Measurements from ENCODE around the gene SLC12A2. TPM values are rescaled to one million over a fixed set of nuclear protein-coding genes. Genes with fewer than 3 reads are reported as not detected.

The SLC12A2 gene
- total and polyA plus RNA-seq, 9 of the 15 experiments (the other 6 are each of a cell fraction or from before 2014, with no cell fraction given): 5.1 to 20.3 (median 12.6) TPM

DNA sequence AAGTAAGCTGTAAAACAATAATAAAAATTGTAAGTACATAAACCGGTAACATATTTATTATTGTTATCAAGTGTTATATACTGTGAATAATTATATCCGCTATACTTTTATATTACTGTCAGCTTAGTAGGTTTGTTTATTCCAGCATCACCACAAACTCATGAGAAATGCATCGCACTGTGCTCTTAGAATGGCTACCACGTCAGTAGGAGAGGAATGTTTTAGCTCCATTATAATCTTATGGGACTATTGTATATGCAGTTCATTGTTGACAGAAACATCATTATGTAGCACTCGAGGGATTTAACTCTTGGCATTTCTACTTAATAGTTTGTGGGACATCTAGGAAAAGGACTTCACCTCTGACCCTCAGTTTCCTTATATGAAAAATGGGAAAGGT lies 16.4 kb downstream of the SLC12A2 start (continued):
- TF ChIP-seq, protein P1, sequence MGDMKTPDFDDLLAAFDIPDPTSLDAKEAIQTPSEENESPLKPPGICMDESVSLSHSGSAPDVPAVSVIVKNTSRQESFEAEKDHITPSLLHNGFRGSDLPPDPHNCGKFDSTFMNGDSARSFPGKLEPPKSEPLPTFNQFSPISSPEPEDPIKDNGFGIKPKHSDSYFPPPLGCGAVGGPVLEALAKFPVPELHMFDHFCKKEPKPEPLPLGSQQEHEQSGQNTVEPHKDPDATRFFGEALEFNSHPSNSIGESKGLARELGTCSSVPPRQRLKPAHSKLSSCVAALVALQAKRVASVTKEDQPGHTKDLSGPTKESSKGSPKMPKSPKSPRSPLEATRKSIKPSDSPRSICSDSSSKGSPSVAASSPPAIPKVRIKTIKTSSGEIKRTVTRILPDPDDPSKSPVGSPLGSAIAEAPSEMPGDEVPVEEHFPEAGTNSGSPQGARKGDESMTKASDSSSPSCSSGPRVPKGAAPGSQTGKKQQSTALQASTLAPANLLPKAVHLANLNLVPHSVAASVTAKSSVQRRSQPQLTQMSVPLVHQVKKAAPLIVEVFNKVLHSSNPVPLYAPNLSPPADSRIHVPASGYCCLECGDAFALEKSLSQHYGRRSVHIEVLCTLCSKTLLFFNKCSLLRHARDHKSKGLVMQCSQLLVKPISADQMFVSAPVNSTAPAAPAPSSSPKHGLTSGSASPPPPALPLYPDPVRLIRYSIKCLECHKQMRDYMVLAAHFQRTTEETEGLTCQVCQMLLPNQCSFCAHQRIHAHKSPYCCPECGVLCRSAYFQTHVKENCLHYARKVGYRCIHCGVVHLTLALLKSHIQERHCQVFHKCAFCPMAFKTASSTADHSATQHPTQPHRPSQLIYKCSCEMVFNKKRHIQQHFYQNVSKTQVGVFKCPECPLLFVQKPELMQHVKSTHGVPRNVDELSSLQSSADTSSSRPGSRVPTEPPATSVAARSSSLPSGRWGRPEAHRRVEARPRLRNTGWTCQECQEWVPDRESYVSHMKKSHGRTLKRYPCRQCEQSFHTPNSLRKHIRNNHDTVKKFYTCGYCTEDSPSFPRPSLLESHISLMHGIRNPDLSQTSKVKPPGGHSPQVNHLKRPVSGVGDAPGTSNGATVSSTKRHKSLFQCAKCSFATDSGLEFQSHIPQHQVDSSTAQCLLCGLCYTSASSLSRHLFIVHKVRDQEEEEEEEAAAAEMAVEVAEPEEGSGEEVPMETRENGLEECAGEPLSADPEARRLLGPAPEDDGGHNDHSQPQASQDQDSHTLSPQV (IDR thresholded peaks at IDR 0.05): no peak
- TF ChIP-seq ZNF586 (CRISPR knock-in tag; conservative IDR thresholded peaks at IDR 0.05): no peak
- TF ChIP-seq CBX8 (IDR thresholded peaks at IDR 0.05; ENCODE audit: borderline replicate concordance, extremely low read depth, low read depth, low read length, poor library complexity, severe bottlenecking): no peak
- no peak for TF ChIP-seq RFX5 (IDR thresholded peaks at IDR 0.05; ENCODE audit: low read depth, low read length)
- no peak for TF ChIP-seq SNRNP70 (optimal IDR thresholded peaks at IDR 0.05; ENCODE audit: low read depth, low read length)
- TF ChIP-seq TFAM (CRISPR knock-in tag; conservative IDR thresholded peaks at IDR 0.05): no peak
- TF ChIP-seq, protein P2, sequence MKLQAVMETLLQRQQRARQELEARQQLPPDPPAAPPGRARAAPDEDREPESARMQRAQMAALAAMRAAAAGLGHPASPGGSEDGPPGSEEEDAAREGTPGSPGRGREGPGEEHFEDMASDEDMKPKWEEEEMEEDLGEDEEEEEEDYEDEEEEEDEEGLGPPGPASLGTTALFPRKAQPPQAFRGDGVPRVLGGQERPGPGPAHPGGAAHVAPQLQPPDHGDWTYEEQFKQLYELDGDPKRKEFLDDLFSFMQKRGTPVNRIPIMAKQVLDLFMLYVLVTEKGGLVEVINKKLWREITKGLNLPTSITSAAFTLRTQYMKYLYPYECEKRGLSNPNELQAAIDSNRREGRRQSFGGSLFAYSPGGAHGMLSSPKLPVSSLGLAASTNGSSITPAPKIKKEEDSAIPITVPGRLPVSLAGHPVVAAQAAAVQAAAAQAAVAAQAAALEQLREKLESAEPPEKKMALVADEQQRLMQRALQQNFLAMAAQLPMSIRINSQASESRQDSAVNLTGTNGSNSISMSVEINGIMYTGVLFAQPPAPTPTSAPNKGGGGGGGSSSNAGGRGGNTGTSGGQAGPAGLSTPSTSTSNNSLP (IDR thresholded peaks at IDR 0.05; ENCODE audit: borderline replicate concordance, low read depth, low read length): no peak
- TF ChIP-seq, protein P3, sequence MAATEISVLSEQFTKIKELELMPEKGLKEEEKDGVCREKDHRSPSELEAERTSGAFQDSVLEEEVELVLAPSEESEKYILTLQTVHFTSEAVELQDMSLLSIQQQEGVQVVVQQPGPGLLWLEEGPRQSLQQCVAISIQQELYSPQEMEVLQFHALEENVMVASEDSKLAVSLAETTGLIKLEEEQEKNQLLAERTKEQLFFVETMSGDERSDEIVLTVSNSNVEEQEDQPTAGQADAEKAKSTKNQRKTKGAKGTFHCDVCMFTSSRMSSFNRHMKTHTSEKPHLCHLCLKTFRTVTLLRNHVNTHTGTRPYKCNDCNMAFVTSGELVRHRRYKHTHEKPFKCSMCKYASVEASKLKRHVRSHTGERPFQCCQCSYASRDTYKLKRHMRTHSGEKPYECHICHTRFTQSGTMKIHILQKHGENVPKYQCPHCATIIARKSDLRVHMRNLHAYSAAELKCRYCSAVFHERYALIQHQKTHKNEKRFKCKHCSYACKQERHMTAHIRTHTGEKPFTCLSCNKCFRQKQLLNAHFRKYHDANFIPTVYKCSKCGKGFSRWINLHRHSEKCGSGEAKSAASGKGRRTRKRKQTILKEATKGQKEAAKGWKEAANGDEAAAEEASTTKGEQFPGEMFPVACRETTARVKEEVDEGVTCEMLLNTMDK (IDR thresholded peaks at IDR 0.05; ENCODE audit: borderline replicate concordance, insufficient read depth, low read depth, low read length, poor library complexity, severe bottlenecking): no peak
- no peak for TF ChIP-seq TARDBP (IDR thresholded peaks at IDR 0.05)
- TF ChIP-seq ZNF134 (CRISPR knock-in tag; conservative IDR thresholded peaks at IDR 0.05): no peak
- TF ChIP-seq NR3C1 (CRISPR knock-in tag; IDR thresholded peaks at IDR 0.05): no peak
- no peak for TF ChIP-seq NEUROD1 (IDR thresholded peaks at IDR 0.05; ENCODE audit: borderline replicate concordance, low read depth, low read length, partially characterized antibody)
